Astrocyte (in vitro differentiated cells and primary cell): Measurements from ENCODE around the gene MAST2. TPM values are rescaled to one million over a fixed set of nuclear protein-coding genes. Genes with fewer than 3 reads are reported as not detected.
A peak's percentile ranks its signal among the peaks of the same experiment; 100 is the strongest.

ENCODE experiments used
- DNase-seq: peaks from one replicate; pipeline ENCODE4 v3.0.0-alpha.2; 2010; ENCODE audit warnings: low read depth
- FAIRE-seq: peaks from 2 replicates; lab custom pipeline; 2011; peaks lifted over from hg19 to GRCh38; lab: Jason Lieb, UNC
- H2AFZ ChIP-seq: 2 replicates; pipeline ENCODE4 v1.6.0; 2012; ENCODE audit warnings: low read depth, low read length, inconsistent platforms
- H3K27ac ChIP-seq: 2 replicates; pipeline ENCODE4 v1.5.1; 2011; ENCODE audit warnings: low read depth, low read length, inconsistent platforms
- H3K27me3 ChIP-seq: 2 replicates; pipeline ENCODE4 v1.6.0; 2011; ENCODE audit warnings: low read length, inconsistent platforms; ENCODE audit not compliant: insufficient read depth
- H3K36me3 ChIP-seq: 2 replicates; pipeline ENCODE4 v1.5.1; 2011; ENCODE audit warnings: low read length, inconsistent platforms; ENCODE audit not compliant: insufficient read depth
- H3K4me1 ChIP-seq: 2 replicates; pipeline ENCODE4 v1.5.1; 2011; ENCODE audit warnings: low read length, inconsistent platforms; ENCODE audit not compliant: insufficient read depth
- H3K4me2 ChIP-seq: 2 replicates; pipeline ENCODE4 v1.6.0; 2012; ENCODE audit warnings: low read length, inconsistent platforms
- H3K4me3 ChIP-seq: 2 replicates; pipeline ENCODE4 v1.5.1; 2011; ENCODE audit warnings: low read depth, mild to moderate bottlenecking, low read length, inconsistent platforms; ENCODE audit not compliant: insufficient read depth
- H3K79me2 ChIP-seq: 2 replicates; pipeline ENCODE4 v1.6.0; 2012; ENCODE audit warnings: mild to moderate bottlenecking, low read length, inconsistent platforms; ENCODE audit not compliant: insufficient read depth
- H3K9ac ChIP-seq: 2 replicates; pipeline ENCODE4 v1.6.0; 2012; ENCODE audit warnings: mild to moderate bottlenecking, low read length, inconsistent platforms
- H3K9me3 ChIP-seq: 2 replicates; pipeline ENCODE4 v1.5.1; 2012; ENCODE audit warnings: low read depth, mild to moderate bottlenecking, low read length, inconsistent platforms; ENCODE audit not compliant: insufficient read depth
- H4K20me1 ChIP-seq: 2 replicates; pipeline ENCODE4 v1.6.0; 2012; ENCODE audit warnings: low read length, inconsistent platforms; ENCODE audit not compliant: insufficient read depth
- H3K27ac Mint-ChIP-seq: one replicate; pipeline ENCODE4 v1.8.0; 2021; ENCODE audit warnings: mild to moderate bottlenecking, mixed read lengths; ENCODE audit not compliant: unreplicated experiment
- H3K27me3 Mint-ChIP-seq: one replicate; pipeline ENCODE4 v1.8.0; 2021; ENCODE audit warnings: low read depth, mixed read lengths; ENCODE audit not compliant: unreplicated experiment
- H3K36me3 Mint-ChIP-seq: one replicate; pipeline ENCODE4 v1.8.0; 2021; ENCODE audit warnings: low read depth, mixed read lengths; ENCODE audit not compliant: unreplicated experiment
- H3K4me1 Mint-ChIP-seq: one replicate; pipeline ENCODE4 v1.8.0; 2021; ENCODE audit warnings: low read depth, mixed read lengths; ENCODE audit not compliant: unreplicated experiment
- H3K4me3 Mint-ChIP-seq: one replicate; pipeline ENCODE4 v1.8.0; 2021; ENCODE audit warnings: mild to moderate bottlenecking, moderate library complexity, mixed read lengths; ENCODE audit not compliant: unreplicated experiment
- H3K9me3 Mint-ChIP-seq: one replicate; pipeline ENCODE4 v1.8.0; 2021; ENCODE audit warnings: mild to moderate bottlenecking, mixed read lengths; ENCODE audit not compliant: unreplicated experiment
- CTCF ChIP-seq: IDR thresholded peaks from 2 replicates; pipeline ENCODE4 v1.5.1; 2011; ENCODE audit warnings: low read depth, mild to moderate bottlenecking, inconsistent platforms, low read length, moderate library complexity; ENCODE audit not compliant: insufficient read depth
- EZH2 ChIP-seq: IDR thresholded peaks from 2 replicates; pipeline ENCODE4 v1.6.1; 2012; ENCODE audit warnings: mild to moderate bottlenecking, low read length, inconsistent platforms; ENCODE audit not compliant: insufficient read depth
- total RNA-seq: library from RNA; stranded (reverse); gene quantifications from 2 replicates; pipeline ENCODE4 v1.2.1, GENCODE V29; 2021

Gene MAST2
- total RNA-seq, 1 donor from 2014 or later = 41.0 TPM

DNA sequence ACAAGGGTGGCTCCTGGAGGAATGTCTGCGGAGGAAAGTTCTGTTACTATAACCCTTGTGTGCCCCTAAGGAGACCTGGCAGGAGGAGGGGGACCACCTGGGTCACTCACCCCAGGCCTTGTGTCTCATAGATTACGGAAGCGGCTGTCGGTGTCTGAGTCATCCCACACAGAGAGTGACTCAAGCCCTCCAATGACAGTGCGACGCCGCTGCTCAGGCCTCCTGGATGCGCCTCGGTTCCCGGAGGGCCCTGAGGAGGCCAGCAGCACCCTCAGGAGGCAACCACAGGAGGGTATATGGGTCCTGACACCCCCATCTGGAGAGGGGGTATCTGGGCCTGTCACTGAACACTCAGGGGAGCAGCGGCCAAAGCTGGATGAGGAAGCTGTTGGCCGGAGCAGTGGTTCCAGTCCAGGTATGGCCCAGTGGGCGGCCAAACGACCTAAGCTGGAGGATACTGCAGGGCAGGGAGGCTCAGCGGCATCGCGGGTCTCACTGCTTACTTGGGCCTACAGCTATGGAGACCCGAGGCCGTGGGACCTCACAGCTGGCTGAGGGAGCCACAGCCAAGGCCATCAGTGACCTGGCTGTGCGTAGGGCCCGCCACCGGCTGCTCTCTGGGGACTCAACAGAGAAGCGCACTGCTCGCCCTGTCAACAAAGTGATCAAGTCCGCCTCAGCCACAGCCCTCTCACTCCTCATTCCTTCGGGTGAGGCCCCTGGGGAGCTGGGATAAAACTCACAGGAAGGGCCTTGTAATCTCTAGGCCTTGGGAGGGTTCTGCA, 227.7 kb downstream of the MAST2 start:
- H3K27me3 Mint-ChIP-seq = no peaks in the 10 kb centered on the region
- peaks cover 8% of the 10 kb centered on the region for H3K4me1 Mint-ChIP-seq
- no peaks in the 10 kb centered on the region for H3K27me3 ChIP-seq
- H3K79me2 ChIP-seq = no peaks in the 10 kb centered on the region
- H3K9me3 ChIP-seq = no peaks in the 10 kb centered on the region
- H3K4me1 ChIP-seq = peaks cover 4% of the 10 kb centered on the region
- no peak overlapping the region for H2AFZ ChIP-seq
- no peak overlapping the region for H3K9ac ChIP-seq
- H3K4me3 ChIP-seq = no peak overlapping the region
- DNase-seq = no peak
- TF ChIP-seq CTCF = no peak
- no peak for TF ChIP-seq EZH2
- H3K9me3 Mint-ChIP-seq = no peaks in the 10 kb centered on the region
- peaks cover 4% of the 10 kb centered on the region for H3K36me3 ChIP-seq
- no peak overlapping the region for H3K4me2 ChIP-seq
- no peak overlapping the region for H3K27ac Mint-ChIP-seq
- H3K36me3 Mint-ChIP-seq = peaks cover 20% of the 10 kb centered on the region
- H3K4me3 Mint-ChIP-seq = no peak overlapping the region
- FAIRE-seq = no peak
- H4K20me1 ChIP-seq = peaks cover under 1% of the 10 kb centered on the region
- peak overlapping the region; percentile 19 for H3K27ac ChIP-seq

DNA sequence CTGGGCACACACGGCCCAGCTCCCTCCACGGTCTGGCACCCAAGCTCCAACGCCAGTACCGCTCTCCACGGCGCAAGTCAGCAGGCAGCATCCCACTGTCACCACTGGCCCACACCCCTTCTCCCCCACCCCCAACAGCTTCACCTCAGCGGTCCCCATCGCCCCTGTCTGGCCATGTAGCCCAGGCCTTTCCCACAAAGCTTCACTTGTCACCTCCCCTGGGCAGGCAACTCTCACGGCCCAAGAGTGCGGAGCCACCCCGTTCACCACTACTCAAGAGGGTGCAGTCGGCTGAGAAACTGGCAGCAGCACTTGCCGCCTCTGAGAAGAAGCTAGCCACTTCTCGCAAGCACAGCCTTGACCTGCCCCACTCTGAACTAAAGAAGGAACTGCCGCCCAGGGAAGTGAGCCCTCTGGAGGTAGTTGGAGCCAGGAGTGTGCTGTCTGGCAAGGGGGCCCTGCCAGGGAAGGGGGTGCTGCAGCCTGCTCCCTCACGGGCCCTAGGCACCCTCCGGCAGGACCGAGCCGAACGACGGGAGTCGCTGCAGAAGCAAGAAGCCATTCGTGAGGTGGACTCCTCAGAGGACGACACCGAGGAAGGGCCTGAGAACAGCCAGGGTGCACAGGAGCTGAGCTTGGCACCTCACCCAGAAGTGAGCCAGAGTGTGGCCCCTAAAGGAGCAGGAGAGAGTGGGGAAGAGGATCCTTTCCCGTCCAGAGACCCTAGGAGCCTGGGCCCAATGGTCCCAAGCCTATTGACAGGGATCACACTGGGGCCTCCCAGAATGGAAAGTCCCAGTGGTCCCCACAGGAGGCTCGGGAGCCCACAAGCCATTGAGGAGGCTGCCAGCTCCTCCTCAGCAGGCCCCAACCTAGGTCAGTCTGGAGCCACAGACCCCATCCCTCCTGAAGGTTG, 231.4 kb downstream of the MAST2 start:
- FAIRE-seq = no peak
- peaks cover 4% of the 10 kb centered on the region for H3K4me1 ChIP-seq
- H3K27me3 Mint-ChIP-seq = no peaks in the 10 kb centered on the region

More for the DNA sequence above, 231.4 kb downstream of the MAST2 start:
- H2AFZ ChIP-seq = no peak overlapping the region
- no peaks in the 10 kb centered on the region for H3K79me2 ChIP-seq
- no peaks in the 10 kb centered on the region for H3K9me3 ChIP-seq
- peaks cover 16% of the 10 kb centered on the region for H3K36me3 Mint-ChIP-seq
- DNase-seq = no peak
- peaks cover 14% of the 10 kb centered on the region for H4K20me1 ChIP-seq
- peaks cover 8% of the 10 kb centered on the region for H3K4me1 Mint-ChIP-seq
- H3K36me3 ChIP-seq = peaks cover 4% of the 10 kb centered on the region
- no peak overlapping the region for H3K4me3 Mint-ChIP-seq
- H3K9me3 Mint-ChIP-seq = no peaks in the 10 kb centered on the region
- peak overlapping the region; percentile 41 for H3K27ac Mint-ChIP-seq
- TF ChIP-seq EZH2 (no peak), CTCF (no peak)
- no peak overlapping the region for H3K4me2 ChIP-seq
- no peak overlapping the region for H3K4me3 ChIP-seq
- no peak overlapping the region for H3K27ac ChIP-seq
- no peak overlapping the region for H3K9ac ChIP-seq
- no peaks in the 10 kb centered on the region for H3K27me3 ChIP-seq
